GM10266 (cell line): ENCODE measurements around the gene PRDM11.

Experiments used
- DNase-seq: peaks from one replicate; pipeline ENCODE4 v3.0.0; 2012; ENCODE audit errors: extremely low spot score
- CTCF ChIP-seq: IDR thresholded peaks from 2 replicates; pipeline ENCODE4 v1.5.1; 2012; ENCODE audit warnings: mild to moderate bottlenecking, low read depth; ENCODE audit not compliant: control insufficient read depth, insufficient read depth; ENCODE audit errors: missing control alignments

The PRDM11 gene

GRCh38 chr11:45217991-45218390 is 71.6 kb downstream of the PRDM11 start:
- TF ChIP-seq CTCF, result no peak
- DNase-seq, result no peak

DNA sequence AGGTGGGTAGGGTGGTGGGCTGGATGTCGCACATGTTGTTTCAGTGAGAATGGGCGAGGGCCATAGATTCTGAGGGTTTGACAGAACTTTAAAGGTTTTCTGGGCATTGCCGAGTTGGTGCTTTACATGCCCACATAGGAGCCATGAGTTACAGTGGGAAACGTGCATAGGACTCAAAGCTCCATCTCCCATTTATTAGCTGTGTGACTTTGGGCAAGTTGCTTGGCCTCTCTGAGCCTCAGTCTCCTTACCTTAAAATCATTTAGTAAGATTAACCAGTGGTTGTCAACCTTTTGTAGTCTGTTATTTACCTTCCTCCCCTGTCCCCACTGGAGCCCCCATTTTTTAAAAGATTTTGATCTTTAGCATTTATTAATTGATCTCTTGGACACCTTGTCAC is 72.3 kb downstream of the PRDM11 start:
- TF ChIP-seq CTCF, result no peak
- no peak for DNase-seq

- DNase-seq, result no peak
These were observed 73.0 kb downstream of the PRDM11 start for GRCh38 chr11:45219411-45219810.

DNA sequence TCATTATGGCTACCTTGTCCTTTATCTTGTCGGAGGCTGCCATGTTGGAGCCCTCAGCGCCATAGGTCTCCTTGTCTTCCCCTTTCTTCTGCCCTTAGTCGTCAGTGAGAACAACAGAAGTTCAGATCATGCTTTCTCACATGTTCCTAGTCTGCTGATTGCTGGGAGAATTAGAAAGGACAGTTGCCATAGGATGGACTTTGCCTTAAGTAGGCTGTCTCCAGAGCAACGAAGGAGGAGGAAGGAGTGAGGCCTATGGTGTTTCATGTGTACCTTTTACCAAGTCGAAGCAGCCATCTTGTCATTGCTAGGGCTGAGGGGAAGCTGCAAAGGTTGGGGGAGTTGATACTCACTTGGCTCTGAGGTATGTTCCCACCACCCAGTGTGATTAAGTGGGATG is 77.1 kb downstream of the PRDM11 start:
- TF ChIP-seq CTCF, result no peak
- no peak for DNase-seq

More at GRCh38 chr11:45219411-45219810, 73.0 kb downstream of the PRDM11 start:
- TF ChIP-seq CTCF, result no peak

GRCh38 chr11:45224766-45225165 is 78.3 kb downstream of the PRDM11 start:
- DNase-seq, result no peak
- no peak for TF ChIP-seq CTCF

- DNase-seq, result no peak
- TF ChIP-seq CTCF, result no peak
These were observed 78.8 kb downstream of the PRDM11 start for GRCh38 chr11:45225277-45225676.

DNA sequence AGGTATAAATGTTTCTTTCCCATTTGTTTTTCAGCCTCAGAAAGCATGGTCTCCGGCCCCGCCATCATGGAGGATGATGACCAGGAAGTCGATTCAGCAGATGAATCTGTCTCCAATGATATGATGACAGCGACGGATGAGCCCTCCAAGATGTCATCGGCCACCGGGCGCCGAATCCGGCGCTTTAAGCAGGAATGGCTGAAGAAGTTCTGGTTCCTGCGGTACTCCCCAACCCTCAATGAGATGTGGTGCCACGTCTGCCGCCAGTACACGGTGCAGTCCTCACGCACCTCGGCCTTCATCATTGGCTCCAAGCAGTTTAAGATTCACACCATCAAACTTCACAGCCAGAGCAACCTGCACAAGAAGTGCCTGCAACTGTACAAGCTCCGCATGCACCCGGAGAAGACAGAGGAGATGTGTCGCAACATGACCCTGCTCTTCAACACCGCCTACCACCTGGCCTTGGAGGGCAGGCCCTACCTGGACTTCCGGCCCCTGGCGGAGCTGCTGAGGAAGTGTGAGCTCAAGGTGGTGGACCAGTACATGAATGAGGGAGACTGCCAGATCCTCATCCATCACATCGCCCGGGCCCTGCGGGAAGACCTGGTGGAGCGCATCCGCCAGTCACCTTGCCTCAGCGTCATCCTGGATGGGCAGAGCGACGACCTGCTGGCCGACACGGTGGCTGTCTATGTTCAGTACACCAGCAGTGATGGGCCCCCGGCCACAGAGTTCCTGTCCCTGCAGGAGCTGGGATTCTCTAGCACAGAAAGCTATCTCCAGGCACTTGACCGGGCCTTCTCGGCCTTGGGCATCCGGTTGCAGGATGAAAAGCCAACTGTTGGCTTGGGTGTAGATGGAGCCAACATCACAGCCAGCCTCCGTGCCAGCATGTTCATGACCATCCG is 79.8 kb downstream of the PRDM11 start:
- no peak for TF ChIP-seq CTCF
- DNase-seq, result no peak
